ENCODE data around the gene CDIPT. TPM values are rescaled to one million over a fixed set of nuclear protein-coding genes. Genes with fewer than 3 reads are reported as not detected.
A peak's percentile ranks its signal among the peaks of the same experiment; 100 is the strongest.

The CDIPT gene
- total RNA-seq, 2 donors from 2014 or later: 76.5 to 79.9 TPM

- WGBS, 2 donors: 27 to 38% methylated on average over 6 to 15 of the region's 15 CpGs
- DNase-seq (peak; percentile 70 to 82 (median 80)), ATAC-seq (peak; percentile 79)
- H3K4me1 ChIP-seq: no peaks in the 10 kb centered on the region
- H3K9me3 ChIP-seq: no peaks in the 10 kb centered on the region
- peaks cover 7 to 17% of the 10 kb centered on the region in 2 donors for H3K36me3 ChIP-seq (replicated peaks in 1 of 2; ENCODE audit: insufficient read depth in 1 of 2, low read depth in 2 of 2)
- intact Hi-C loops (cut with DNase I): no loop called here
- no peak overlapping the region for H3K27ac ChIP-seq
- H3K4me3 ChIP-seq: no peak overlapping the region
- no peaks in the 10 kb centered on the region for H3K27me3 ChIP-seq
- TF ChIP-seq POLR2A (IDR thresholded peaks at IDR 0.05): no peak
- TF ChIP-seq, protein P1, sequence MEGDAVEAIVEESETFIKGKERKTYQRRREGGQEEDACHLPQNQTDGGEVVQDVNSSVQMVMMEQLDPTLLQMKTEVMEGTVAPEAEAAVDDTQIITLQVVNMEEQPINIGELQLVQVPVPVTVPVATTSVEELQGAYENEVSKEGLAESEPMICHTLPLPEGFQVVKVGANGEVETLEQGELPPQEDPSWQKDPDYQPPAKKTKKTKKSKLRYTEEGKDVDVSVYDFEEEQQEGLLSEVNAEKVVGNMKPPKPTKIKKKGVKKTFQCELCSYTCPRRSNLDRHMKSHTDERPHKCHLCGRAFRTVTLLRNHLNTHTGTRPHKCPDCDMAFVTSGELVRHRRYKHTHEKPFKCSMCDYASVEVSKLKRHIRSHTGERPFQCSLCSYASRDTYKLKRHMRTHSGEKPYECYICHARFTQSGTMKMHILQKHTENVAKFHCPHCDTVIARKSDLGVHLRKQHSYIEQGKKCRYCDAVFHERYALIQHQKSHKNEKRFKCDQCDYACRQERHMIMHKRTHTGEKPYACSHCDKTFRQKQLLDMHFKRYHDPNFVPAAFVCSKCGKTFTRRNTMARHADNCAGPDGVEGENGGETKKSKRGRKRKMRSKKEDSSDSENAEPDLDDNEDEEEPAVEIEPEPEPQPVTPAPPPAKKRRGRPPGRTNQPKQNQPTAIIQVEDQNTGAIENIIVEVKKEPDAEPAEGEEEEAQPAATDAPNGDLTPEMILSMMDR (IDR thresholded peaks at IDR 0.05): peak; percentile 76 to 91 (median 85)
Measured at GRCh38 chr16:29848420-29849297, 14.4 kb downstream of the CDIPT start.

- intact Hi-C loops (cut with DNase I): no loop called here
- ATAC-seq (no peak), DNase-seq (peak in 1 of 4 donors; percentile 51)
- TF ChIP-seq POLR2A (IDR thresholded peaks at IDR 0.05): no peak
- TF ChIP-seq, protein P1 (IDR thresholded peaks at IDR 0.05): no peak
- 95% methylated on average over 16 to 17 of the region's 18 CpGs for WGBS, 2 donors
- Histone ChIP-seq H3K36me3 (replicated peaks in 1 of 2; ENCODE audit: insufficient read depth in 1 of 2, low read depth in 2 of 2) (peaks cover 18 to 35% of the 10 kb centered on the region in 2 donors), H3K9me3 (no peaks in the 10 kb centered on the region), H3K27me3 (no peaks in the 10 kb centered on the region), H3K27ac (no peak overlapping the region), H3K4me3 (no peak overlapping the region), H3K4me1 (no peaks in the 10 kb centered on the region)
Measured at GRCh38 chr16:29845656-29846055, 17.4 kb downstream of the CDIPT start.

DNA sequence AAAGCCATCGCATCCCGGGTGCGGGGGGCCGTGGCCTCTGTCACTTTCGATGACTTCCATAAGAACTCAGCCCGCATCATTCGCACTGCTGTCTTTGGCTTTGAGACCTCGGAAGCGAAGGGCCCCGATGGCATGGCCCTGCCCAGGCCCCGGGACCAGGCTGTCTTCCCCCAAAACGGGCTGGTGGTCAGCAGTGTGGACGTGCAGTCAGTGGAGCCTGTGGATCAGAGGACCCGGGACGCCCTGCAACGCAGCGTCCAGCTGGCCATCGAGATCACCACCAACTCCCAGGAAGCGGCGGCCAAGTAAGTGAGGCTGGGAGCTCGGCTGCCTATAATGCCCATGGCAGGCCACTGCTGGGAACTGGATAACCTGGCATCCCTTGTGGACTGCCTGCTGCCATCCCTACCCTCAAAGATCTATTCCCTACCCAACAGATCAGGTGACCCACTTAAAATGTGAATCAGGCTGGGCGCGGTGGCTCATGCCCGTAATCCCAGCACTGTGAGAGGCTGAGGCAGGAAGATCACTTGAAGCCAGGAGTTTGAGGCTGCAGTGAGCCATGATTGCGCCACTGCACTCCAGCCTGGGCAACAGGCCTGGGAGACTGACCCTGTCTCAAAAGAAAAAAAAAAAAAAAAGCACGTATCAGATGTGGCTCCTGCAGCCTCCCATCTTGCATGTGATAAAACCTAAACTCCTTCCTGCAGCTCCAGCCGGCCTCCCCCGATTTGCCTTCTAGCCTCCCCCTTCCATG is 18.3 kb downstream of the CDIPT start:
- H3K27me3 ChIP-seq: no peaks in the 10 kb centered on the region
- no peak overlapping the region for H3K4me3 ChIP-seq
- intact Hi-C loops (cut with DNase I): no loop called here
- H3K36me3 ChIP-seq (replicated peaks in 1 of 2; ENCODE audit: insufficient read depth in 1 of 2, low read depth in 2 of 2): peaks cover 18 to 40% of the 10 kb centered on the region in 2 donors
- no peak overlapping the region for H3K27ac ChIP-seq
- DNase-seq (no peak), ATAC-seq (no peak)
- WGBS, 2 donors: 87 to 88% methylated on average over 7 to 23 of the region's 28 CpGs
- H3K4me1 ChIP-seq: no peaks in the 10 kb centered on the region
- TF ChIP-seq POLR2A (IDR thresholded peaks at IDR 0.05): no peak
- TF ChIP-seq, protein P1 (IDR thresholded peaks at IDR 0.05): no peak
- no peaks in the 10 kb centered on the region for H3K9me3 ChIP-seq

- TF ChIP-seq POLR2A (IDR thresholded peaks at IDR 0.05): no peak
- TF ChIP-seq, protein P1 (IDR thresholded peaks at IDR 0.05): no peak
- WGBS, 2 donors: 89% methylated on average over 4 to 8 of the region's 8 CpGs
- DNase-seq (no peak), ATAC-seq (no peak)
- H3K4me1 ChIP-seq: no peaks in the 10 kb centered on the region
- intact Hi-C loops (cut with DNase I): no loop called here
- no peaks in the 10 kb centered on the region for H3K9me3 ChIP-seq
- H3K4me3 ChIP-seq: no peak overlapping the region
- no peaks in the 10 kb centered on the region for H3K27me3 ChIP-seq
- H3K27ac ChIP-seq: no peak overlapping the region
- peaks cover 18 to 43% of the 10 kb centered on the region in 2 donors for H3K36me3 ChIP-seq (replicated peaks in 1 of 2; ENCODE audit: insufficient read depth in 1 of 2, low read depth in 2 of 2)
Measured at GRCh38 chr16:29843931-29844330, 19.1 kb downstream of the CDIPT start.
